GDM1 (cell line): ENCODE results near the gene STK11.
"Not testable (repeated sequence)": the region's sequence is repeated elsewhere in the genome, so short reads cannot be mapped to it uniquely, and the experiment has no call there.

Experiments used
- DNase-seq: peaks from one replicate; lab custom pipeline; 2025; lab: John Stamatoyannopoulos, UW

The STK11 gene

DNA sequence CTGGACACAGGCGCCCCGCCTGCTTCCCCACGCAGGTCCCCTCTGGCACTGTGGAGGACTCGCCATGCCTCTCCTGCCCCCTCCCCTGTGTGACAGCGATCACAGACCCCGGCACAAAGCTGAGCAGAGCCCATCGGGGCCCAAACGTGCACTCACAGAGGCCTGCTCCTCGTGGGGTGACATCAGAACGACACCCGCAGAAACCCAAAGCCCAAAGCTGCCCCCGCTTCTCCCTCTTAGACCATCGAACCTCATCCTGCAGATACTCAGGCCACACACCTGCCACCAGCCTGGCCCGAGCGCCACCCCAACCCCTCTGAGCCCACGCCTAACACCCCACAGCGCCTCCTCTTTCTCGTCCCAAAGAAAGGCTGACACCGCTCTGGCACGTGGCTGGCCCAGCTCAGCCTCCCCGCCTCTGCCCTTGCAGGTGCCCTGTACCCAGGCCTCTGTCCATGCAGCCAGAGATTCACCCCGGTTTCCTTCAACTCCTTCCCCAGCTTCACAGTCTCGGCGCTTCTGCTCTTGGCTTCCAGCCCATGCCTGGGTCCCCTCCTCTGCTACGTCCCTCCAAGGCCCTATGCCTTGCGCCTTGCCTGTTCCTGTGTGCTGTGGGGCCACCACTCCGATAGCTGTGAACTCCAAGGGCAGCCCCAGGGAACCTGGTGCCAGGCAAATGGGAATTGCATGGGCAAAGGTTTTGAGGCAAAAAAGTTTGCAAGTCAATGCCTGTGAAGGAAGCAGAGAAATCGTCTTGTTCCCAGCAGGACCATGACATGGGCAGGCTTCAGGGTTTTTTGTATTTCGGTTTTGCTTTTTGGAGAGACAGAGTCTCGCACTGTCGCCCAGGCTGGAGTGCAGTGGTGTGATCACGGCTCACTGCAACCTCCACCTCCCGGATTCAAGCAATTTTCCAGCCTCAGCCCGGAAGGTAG, 33.1 kb downstream of the STK11 start:
- no peak for DNase-seq

DNA sequence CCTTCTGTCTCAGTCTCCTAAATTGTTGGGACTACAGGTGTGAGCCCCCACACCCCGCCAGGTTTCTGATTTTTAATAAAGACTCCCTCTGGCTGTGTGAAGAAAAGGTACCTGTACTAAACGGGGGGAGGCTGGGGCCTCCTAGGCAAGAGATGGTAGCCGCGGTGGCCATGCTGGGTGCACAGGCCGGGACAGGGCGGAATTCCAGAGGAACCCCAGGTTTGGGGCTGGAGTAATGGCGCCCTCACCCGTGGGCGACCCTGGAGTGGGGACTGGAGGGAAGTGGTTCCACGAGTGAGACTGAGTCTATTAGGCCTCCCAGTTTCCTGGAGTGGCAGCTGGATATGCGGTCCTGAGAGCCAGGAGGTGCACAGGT, 33.8 kb downstream of the STK11 start:
- no peak for DNase-seq

DNA sequence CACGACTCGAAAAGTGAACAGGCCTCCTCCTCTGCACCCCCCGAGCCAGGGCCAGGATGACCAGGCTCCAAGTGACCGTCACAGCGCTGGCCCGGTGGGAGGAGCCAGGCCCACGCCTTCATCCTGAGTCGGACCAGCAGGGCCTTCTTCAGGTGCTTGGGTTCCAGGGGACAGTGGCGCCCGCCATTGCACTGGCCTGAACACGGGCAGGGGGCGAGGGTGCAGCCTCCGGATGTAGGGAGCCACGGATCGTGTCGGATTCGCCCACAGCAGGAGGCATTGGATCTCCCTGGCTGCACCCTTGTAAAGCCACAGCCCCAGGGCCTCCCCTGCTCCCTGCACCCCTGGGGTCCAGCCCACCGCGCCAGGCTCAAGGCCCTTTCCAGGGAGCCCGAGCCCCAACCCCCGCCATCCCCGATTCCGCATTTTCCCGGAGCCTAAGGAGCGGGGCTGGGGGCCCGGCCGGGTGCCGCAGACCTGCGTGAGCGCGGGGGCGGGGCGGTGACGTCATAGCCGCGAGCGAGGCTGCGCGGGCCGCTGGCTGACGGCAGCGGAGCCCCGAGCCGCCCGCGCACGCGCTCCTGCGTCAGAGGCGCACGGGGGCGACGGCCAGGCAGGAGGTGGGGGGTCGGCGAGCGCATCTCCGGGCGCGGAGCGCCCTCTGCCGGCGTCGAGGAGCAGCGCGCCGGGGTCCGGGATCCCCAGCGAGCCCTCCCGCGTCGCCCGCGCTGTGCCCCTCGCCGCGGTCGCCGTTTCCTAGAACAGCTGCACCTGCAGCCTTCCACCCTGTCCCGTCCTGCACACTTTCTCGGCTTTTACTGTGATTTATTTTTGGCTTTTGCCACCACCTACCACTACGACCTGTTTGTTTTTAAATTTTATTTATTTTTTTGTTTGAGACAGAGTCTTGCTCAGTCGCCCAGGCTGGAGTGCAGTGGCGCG, 34.5 kb downstream of the STK11 start:
- peak; percentile 90 for DNase-seq

DNA sequence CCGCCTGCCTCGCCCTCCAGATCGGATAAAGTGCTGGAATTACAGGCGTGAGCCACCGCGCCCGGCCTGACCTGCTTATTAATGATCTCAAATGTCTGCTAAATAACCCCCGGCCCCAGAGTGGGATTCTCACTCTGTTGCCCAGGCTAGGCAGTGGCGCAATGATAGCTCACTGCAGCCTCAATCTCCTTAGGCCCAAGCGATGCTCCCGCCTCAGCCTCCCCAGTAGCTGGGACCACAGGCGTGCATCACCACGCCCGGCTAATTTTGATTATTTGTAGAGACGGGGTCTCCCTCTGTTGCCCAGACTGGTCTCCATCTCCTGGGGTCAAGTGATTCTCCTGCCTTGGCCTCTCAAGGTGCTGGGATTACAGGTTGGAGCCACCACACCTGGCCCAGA, 35.3 kb downstream of the STK11 start:
- no peak for DNase-seq

DNA sequence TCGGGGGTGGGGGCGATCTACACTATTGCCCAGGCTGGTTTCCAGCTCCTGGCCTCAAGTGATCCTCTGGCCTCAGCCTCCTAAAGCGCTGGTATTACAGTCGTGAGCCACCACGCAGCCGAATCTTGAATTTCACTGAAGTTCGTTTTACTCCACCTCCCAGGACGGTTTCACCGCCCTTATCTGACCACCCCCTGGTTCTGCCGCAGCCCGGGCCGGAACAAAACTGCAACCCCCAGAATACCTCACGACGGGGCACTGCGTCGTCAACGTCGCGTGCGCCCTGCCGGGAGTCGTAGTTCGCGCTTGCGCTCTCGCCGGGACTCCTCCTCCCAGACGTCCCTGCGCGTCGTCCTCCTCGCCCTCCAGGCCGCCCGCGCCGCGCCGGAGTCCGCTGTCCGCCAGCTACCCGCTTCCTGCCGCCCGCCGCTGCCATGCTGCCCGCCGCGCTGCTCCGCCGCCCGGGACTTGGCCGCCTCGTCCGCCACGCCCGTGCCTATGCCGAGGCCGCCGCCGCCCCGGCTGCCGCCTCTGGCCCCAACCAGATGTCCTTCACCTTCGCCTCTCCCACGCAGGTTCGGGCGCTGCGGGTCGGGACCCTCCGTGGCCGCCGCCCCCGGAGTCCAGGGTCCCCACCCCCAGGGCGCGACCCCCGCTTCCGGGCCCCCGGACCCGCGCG, 36.0 kb downstream of the STK11 start, which contains the start of gene ATP5F1D:
Gene ATP5F1D, plus strand, starts transcription at position 335 of the 679 bp plus-strand sequence. Its CDS starts 100 bp downstream, at position 435.
- peak; percentile 92 for DNase-seq

DNA sequence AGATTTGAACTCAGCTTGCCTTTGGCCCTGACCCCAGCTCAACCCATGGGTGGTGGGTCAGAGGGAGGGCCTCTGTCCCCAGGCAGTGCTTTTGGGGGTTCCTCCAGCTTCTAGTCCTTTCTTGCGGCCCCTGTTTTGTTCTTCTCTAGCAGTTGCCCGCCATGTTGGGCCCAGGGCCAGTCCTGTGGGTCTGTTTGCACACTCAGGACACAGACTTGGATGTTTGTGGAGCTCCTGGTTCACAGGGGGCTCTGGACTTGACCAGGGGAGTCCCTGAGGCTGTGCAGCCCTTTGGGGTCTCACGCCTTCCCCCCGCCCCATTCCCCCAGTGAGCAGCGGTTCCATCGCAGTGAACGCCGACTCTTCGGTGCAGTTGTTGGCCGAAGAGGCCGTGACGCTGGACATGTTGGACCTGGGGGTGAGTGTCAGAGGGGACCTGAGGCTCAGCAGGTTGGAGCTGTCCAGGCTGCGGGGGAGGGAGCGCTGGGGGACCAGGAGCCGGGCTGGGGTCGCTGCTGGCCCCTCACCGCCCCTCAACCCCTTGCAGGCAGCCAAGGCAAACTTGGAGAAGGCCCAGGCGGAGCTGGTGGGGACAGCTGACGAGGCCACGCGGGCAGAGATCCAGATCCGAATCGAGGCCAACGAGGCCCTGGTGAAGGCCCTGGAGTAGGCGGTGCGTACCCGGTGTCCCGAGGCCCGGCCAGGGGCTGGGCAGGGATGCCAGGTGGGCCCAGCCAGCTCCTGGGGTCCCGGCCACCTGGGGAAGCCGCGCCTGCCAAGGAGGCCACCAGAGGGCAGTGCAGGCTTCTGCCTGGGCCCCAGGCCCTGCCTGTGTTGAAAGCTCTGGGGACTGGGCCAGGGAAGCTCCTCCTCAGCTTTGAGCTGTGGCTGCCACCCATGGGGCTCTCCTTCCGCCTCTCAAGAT, 38.5 kb downstream of the STK11 start:
- DNase-seq = peak; percentile 65

DNA sequence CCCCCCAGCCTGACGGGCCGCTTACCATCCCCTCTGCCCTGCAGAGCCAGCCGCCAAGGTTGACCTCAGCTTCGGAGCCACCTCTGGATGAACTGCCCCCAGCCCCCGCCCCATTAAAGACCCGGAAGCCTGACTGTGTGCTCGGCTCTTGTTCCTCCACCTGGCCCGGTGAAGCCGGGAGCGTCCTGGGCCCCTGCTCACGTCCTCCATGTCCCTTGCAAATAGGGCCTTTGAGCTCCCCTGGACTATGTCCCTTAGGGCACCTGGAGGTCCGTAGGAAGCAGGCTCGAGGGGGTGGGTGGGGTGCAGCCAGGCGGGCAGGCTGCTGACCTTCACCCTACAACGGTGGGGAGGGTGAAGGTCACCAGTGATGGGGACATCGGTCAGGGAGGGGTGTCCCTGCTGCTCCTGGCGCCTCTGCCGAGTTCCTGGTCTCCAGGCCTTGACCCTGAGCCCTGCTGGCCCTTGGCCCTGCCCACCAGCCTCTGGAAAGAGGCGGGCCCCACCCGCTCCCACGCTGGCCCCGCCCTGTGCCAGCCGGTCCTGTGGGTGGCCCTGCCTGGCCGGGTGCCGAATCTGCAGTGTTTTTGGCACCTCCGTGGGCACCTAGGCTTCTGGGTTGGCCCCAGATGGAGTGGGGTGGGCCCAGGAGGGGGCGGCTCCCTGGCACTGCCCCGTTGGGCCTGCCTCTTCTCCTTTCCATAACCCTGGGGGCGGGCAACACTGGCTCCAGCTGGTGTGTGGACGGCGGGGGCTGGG, 39.3 kb downstream of the STK11 start:
- no peak for DNase-seq

DNA sequence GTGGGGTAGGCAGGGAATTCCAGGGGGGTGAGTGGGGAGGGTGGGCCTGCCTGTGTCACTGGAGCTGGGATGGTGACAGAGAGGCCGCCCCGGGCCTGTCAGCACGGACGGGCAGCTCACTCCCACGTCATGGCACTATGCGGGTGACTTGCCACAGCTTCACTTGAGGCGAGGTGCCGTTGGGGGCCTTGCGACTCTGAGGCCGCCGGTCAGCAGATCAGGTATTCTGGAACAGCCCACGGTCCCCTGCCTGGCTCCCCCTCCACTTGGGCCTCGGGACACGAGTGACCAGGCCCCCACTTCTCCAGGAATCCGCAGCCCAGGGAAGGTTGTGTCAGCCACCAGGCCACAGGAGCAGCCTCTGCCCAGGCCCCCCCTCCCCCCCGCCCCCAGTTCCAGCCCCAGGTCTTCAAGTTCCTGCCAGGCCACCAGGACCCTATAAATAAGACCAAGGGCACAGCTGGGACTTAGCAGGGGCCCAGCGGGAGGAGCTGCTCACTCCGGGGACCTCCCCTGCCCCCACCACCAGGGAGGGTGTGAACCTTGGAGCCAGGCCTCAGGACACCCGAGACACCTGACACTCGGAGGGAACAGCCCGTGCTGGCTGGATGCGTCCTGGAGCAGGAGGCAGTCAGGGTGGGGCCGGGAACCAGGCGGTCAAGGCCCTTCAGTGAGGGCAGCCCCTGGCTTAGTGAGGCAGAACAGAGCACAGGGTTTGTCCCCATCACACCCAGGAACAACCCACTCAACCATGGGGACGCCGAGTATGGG, 40.1 kb downstream of the STK11 start:
- no peak for DNase-seq

DNA sequence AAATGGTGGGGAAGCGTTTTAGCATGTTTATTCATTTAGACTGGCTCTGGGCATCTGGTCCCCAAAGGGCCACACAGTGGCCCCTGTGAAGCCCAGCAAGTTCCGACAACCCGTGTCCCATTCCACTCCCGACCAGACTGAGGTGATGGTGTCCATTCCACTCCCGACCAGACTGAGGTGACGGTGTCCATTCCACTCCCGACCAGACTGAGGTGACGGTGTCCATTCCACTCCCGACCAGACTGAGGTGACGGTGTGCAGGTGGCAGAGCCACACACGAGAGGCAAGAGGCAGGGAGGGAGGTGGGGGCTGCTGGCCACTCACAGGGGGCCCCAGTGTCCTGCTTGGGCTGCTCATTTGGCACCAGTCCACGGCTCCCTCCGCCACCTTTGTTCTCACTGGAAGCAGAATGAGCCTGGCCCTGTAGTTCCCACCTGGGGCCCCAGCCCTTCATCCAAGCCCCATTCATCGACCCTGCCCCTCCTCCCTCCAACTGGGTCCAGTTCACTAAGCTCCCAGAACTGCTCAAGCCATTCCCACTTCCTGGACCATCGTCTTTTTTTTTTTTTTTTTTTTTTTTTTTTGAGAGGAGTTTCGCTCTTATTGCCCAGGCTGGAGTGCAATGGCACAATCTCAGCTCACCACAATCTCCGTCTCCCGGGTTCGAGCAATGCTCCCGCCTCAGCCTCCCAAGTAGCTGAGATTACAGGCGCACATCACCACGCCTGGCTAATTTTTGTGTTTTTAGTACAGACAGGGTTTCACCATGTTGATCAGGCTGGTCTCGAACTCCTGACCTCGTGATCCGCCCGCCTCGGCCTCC, 40.9 kb downstream of the STK11 start:
- DNase-seq = not testable (repeated sequence)

DNA sequence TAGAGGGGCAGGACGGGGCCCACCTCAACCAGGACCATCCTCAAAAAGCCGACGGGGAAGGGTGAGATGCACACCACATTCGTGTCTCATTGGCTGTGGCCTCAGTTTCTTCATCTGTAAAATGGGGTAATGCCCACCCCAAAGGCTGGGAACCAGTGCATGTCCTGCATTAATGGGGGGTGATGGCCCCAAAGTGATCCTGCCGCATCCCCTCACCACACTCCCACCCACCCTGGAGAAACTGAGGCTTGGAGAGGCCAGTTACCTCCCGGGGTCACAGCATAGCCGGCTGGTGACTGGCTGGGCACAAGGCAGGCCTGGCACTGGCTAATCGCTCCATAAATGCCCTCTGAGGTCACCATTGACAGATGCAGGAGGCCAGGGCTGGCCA, 42.2 kb downstream of the STK11 start:
- DNase-seq = no peak

DNA sequence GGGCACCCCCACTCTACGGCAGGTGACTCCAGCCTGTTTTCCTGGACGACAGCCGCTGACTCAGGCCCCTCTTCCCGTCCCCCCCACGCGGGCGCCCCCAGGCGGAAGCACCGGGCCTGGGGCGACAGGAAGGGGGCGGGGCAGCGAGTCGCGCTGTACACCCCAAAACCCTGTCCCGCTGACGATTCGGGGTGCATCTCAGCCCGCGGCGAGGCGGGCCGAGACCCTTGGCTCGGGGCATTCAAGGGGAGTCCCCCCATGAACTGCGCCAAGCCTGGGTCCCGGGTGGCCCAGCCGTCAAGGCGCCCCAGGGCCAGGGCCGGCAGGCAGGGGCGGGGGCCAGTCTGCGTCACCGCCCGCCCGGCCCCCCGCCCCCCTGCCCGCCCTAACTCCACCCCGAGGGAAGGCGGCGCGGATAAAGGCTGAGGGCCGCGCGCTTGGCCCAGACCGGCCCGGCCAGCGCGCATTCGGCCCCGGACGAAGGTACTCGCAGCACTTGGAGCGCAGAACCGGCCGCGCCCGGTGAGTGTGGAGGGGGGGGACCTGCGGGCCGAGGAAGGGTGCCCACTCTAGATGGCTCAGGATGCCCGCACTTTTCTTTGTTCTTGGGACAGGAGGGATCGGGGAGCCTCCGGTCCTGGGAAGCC, 42.7 kb downstream of the STK11 start, which contains the start of gene MIDN:
Gene MIDN, plus strand, starts transcription at position 445 of the 647 bp plus-strand sequence. CDS start 1,714 bp downstream, outside the sequence.
- DNase-seq = peak; percentile 59

DNA sequence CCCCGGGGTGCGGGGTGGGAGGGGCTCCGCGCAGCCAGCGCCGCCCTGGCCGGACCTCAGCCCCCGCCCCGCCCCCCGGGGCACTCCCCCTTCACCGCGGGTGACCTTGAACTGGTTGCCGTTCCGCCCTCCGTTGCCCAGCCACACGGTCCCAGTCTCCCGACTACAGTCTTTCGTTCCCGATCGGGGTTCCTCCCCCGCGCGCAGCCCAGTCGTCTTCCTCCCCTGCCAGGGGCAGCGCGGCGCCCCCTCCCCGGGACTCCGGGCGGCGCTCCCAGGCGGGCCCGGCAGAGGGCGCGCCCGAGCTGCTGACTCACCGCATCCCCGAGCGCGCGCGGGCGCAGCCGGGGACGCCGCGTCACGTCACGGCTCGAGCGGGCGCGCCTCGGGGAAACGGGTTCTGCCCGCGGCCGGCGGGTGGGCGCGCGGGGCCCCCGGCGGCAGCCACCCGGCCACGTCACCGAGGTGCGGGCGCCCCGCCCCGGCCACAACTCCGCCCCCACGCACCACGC, 43.3 kb downstream of the STK11 start:
- peak; percentile 77 for DNase-seq

DNA sequence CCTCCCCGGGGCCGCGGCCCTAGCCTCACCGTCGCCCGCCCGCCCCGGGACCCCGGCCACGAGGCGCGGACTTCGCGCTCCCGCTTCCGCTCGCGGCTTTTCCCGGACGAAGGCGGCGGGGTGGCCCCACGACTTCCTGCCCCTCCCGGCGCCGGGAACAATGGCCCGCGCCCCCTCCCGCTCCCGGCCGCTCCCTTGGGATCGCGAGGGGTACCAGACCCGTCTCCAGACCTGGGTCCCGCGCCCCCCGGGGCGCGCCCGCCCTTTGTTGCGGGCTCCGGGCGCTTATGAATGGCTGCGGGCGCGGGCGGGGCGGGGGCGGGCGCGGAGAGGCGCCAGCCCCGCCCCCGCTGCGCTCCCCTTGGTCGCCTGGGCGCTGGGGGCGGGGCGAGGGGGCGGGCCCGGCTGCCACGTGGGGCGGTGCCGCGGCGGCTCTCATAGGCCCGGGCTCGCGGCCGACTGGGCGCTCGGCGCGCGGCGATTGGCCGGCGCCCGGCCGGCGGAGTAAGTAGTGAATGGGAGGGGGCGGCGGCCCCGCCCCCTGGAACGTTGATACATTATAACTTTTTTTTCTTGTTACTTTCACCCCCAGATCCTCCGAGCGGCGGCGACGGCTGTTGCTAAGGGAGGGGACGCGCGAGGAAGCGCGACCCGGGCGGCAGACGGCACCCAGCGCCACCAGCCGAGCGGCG, 43.9 kb downstream of the STK11 start:
- peak; percentile 93 for DNase-seq

DNA sequence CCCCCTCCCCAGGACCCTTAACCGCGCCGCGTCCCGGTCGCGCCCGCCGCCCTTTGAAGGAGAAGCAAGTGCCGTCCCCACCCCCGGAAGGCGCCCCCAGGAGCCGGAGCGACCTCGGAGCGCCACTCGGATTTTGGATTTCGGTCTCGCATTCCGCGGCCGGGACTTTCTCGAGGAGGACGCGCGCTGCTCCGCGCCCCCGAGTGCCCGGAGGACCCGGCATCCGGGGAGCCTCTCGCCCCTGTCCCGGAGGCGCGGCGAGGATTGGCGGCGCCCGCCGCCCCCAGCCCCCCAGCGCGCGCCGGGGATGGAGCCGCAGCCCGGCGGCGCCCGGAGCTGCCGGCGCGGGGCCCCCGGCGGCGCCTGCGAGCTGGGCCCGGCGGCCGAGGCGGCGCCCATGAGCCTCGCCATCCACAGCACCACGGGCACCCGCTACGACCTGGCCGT, 44.4 kb downstream of the STK11 start:
- no peak for DNase-seq

DNA sequence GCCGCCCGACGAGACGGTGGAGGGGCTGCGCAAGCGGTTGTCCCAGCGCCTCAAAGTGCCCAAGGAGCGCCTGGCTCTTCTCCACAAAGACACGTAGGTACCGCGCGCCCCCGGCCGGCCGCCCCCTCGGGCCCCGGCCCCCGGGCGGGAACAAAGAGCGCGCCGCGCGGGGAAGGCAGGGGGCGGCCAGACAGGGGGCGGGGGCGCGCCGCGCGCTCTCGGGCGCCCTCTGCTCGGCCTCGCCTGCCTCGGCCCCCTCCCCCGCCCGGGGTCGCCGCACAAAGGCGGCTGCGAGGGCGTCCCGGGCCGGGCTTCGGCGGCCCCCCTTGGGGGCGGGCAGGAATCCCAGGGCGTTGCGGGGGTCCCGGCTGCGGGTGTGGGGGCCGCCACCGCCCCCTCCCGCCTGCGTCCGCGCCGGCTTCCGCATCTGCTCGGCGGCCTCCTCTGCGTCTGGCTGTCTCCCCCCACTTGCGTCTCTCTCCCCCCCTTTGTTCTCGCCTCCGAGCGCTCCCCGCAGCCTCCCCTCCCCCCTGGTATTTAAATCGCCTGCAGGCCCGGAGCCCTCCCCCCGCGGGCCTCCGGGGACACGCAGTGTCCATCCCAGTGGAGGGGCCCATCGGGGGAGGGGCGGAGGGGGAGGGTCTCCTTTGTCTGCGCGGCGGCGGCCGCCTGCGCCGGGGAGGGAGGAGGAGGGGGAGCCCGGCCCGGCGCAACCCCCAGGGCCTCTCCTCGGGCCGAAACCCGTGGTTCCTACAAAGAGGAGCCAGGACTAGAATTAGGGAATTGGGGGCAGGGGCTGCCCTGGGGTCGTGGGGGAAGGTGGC, 45.1 kb downstream of the STK11 start:
- peak; percentile 31 for DNase-seq
